HuH-7 (cell line): Measurements from ENCODE around the gene FOXP1.

Experiments
- DNase-seq: peaks from one replicate; pipeline ENCODE4 v3.0.0; 2011; ENCODE audit warnings: low spot score

FOXP1 gene

DNA sequence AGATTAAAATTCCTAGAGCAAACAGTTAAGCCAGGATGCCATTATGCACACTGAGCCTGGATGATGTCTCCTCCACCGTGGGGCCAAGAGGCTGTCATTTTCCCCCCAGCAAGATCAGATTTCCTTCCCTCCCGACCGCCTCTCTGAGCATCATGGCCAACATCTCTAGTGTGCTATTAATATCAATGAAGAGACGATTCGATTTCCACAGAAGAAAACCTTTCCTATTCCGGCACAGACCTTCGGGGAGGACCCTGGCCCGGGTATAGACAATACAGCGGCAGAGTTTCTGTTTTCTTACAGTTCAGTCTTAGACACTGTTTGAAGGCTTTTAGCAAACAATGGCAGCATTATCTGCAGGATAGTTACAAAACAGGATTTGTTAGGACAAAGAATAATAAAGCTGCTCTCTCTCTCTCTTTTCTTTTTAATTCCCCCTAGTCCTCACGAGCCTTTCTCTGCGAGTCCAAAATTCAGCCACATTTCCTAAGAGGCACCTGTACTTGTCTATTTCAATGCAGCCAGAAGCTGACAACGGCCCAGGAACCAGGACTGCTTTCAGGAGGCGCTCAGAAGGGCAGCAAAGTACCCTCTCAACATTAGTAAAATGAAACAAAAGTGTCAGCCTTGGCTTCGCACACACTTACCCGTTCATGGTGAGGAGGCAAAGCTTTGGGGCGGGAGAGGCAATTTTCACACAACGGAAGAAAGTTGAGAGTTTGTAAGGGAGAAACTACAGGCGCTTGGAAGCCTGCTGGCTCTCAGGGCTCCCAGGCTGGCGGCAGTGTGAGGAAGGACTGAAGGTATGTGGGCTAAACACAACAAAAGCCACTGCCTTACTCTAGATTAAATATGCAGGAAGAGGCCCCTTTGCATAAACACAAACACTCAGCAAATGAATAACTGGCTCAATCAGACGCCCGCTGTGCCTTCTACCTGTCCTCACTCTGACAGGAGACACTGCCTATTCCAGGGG lies 278.0 kb downstream of the FOXP1 start:
- DNase-seq, result no peak

DNA sequence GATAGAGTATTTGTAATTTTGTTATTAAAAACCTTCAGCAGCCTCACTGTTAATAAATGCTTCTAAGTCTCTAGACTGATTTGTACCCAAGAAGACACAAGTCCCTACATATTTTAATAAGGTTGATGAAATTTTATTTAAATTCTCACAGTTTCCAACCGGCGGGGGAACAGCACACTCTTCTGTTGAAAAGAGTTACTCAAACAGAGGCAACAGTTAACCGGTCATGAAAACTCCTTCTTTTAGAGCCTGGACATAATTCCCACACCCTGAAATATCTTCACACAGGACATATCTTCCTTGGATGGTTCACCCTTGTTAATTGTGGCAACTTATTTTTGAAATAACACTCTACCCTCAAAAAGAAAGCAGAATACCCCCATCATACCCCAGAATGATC lies 278.8 kb downstream of the FOXP1 start:
- DNase-seq, result no peak

DNA sequence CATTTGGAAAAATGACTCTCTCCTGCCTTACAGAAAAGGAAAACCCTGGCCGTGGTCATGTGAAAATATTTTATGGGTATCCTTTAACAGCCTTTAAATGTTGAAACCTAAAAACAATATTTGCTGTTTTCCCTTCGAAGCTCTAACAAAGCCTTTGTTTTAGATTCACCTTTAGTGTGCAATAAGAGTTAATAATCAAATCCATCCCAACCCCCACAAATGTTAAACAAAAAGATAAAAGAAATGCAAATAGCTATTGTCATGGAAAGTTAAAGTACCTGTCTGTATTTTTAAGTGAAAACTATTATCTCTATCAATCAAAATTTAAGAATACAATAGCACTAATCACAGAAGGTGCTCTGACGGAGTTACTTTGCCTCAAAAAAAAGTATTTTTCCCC lies 279.3 kb downstream of the FOXP1 start:
- DNase-seq, result no peak

DNA sequence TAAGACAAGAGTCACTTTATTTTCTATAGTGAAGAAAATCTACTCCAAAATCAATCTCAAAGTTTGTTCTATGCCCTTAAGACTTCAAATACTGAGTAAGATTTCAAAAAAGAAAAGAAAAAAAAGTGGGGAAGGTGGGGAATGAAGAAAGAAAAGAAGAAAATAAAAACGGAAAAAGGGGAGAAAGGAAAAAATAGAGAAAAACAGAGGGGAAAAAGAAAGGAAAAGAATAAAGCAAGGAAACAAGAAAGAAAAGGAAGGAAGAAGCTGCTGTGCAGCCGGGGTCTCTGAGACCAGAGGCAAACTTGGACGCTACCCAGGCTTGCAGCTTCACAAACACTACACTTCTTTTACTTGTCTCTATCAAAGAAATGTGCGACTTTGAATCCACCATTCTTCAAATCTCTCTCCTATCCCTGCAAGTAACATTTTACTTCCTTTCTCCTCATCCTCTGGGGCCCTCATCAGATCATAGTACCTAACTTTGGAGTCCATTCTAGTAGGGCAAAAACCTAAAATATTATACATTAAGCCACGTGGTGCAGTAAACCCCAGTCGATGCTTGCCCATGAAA lies 279.8 kb downstream of the FOXP1 start:
- DNase-seq, result no peak

DNA sequence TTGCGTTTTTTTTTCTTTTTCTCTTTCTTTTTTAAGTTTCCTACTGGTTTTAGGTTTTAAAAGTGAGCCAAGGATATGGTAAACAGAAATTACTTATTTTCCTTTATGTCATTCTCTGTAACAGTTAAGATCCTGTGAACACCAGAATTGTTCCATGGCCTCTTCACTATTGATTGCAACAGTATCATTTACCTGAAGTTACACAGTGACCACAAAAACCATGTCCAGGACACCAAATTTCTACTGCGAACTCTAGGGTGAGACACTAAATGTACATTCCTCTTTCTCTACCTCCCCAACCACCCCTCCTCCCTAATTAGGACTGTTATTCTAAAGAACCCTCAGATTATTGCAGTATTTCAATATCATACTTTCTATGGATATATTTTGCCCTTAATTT lies 280.9 kb downstream of the FOXP1 start:
- DNase-seq, result no peak

DNA sequence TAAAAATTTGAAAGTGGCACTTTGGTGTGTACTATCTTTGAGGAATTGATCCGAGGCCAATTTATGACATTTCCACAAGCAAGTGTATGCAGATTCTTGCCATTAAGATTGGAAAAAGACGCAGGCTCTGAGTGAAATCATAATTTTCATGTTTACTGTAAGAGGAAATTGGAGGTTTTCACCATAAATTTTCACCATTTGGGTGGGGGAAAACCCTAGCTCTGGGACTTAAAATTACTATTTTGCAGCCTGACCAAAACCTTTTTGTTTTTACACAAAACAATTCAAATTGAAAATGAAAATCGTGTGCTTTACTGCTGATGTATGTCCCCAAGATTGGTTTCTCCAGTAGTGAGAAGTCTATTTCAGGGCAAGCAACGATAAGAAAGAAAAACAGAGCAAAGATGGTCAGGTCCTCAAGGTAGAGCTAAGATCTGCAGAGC lies 282.6 kb downstream of the FOXP1 start:
- DNase-seq, result no peak

DNA sequence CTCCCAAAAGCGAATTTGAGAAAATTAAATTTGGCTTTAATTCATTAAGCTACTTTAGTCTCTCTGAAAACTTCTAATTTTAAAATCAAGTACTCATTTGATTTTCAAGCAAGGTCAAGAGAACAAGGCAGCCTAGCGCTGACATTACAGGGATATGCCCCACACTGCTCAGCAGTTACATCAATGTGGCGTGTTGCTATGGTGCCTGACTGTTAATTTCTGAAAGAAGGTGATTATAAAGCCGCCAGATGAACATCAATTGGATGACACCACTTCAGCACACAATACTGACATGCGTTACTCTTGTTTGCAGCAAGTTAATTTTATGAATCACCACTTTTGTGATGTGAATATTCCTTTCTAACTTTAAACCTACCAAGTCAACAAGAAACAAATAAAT lies 284.4 kb downstream of the FOXP1 start:
- DNase-seq, result no peak

DNA sequence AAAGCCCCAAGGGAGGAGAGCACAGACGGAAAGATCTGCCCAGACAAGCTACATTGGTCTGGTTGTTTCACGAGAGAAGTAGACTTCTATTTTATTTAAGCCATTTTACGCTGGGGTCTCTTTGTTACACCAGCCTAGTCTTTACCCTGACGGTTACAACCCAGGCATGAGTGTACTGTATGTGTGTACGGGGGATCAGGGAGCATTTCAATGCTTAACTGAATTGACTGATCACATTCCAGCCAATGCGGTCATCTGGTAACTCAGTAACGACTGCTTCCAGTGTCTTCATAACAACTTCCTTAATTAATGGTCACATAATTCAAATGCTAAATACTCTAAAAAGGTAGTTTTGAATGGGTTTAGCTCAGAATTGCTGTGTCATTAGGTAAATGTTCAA lies 288.6 kb downstream of the FOXP1 start:
- DNase-seq, result no peak

DNA sequence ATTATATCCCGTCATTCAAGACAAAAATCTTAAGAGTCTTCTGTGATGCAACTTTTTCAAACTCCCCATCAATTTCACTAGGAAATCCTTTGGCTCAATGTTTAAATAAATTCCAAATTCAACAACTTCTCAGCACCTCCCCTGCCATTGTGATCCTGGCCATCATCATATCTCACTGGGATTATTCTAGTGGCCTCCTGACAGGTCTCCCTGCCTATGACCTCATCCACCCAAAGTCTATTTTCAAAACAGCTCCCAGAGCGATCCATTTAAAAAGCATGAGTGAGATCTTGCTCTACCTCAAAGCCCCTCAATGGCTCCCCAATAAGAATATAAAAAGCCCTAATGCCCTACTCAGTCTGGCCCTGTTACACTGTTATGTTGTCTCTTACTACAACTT lies 293.2 kb downstream of the FOXP1 start:
- no peak for DNase-seq

DNA sequence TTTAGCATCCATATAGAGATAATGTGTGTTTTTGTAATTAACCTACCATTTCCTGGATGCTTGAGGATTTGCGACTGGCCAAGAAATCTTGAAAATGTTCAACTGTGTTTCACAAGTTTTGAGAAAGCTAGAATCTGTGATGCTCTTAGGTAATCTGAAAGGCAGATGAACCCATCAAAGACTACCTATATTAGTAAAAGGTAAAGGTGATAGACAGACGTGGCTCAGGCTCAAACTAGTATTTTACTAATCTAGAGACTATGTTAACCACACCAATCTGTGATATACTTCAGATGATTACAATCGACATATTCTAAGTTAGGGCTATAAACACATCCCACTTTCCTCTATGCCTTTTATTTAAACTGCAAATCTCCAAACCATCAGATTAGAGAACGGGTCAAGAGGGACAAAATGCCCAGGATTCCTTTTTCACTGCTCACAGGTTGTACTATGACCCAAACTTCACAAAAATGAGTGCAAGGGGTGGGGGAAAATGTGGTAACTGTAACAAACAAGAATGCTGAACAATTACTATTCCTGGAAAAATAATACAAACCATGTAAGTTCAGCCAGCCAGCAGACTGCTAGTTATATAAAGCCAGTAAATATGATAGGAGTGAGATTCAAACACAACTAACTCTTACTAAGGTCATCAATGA lies 295.1 kb downstream of the FOXP1 start:
- DNase-seq, result no peak

DNA sequence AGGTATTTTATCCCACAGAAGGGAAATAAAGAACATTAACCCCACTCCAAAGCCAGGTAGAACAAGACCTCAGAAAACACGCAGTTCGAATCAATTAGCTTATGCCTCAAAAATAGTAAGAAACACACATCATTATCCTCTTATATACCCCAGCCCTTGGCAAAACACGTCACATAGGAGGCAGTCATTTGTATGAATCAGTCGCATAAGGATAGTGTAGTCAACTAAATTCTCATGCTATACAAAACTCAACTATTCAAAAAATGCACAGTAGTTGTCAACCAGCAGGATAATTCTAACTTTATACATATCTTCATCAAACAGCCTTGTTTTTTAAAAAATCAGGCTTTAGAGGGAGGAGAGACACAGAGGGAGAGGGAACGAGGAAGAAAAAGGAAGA lies 298.4 kb downstream of the FOXP1 start:
- DNase-seq, result no peak

DNA sequence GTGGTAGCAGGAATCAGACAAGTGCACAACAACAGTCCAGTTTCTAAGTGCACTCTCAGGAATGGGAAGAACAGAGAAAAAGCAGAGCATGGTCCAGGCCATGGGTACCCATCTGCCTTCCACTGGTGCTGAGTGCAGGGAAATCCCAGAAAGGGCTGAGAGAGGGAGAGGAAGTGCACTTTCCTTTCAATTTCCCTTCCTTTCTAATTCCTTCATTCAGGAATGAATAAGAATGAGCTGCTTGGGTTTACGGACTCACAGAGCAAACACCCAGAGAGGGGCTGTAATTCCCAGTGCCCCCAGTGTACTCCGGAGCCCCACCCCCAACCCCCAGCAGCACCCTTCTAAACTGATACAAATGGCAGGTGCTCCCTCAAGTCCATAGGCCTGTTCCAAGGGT lies 300.6 kb downstream of the FOXP1 start:
- no peak for DNase-seq

DNA sequence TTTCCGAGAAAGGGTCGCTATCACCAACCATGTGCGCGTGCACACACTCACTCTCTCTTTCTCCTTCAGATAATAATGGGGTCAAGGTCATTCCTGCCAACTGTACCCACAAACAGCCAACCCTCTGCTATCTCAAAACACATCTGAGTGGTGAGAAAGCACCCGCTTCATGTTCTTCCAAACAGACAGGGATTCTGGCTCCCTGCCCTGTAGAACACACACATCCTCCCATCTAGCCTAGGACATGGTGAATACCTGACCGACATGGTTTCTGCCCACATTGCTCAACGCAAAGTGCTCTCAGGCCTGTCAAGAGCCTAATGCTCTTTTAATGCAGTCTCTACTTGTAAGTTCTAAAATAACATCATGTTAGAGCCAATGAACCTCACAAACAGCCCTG lies 302.2 kb downstream of the FOXP1 start:
- no peak for DNase-seq

DNA sequence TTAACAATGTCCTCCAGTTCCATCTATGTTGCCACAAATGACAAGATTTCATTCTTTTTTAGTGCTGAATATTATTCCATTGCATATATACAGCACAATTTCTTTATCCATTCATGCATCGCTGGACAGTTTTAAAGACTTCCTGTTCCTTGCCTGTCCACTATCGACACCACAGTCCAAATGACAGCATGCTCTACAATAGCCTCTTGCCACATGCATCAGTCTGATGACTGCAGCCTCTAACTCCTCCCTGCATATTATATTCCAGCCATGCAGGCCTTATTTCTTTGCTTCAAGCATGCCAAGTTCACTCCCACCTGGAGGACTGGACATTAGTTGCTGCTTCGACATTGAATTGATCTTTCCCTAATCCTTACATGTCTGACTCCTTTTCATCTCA lies 306.2 kb downstream of the FOXP1 start:
- no peak for DNase-seq

DNA sequence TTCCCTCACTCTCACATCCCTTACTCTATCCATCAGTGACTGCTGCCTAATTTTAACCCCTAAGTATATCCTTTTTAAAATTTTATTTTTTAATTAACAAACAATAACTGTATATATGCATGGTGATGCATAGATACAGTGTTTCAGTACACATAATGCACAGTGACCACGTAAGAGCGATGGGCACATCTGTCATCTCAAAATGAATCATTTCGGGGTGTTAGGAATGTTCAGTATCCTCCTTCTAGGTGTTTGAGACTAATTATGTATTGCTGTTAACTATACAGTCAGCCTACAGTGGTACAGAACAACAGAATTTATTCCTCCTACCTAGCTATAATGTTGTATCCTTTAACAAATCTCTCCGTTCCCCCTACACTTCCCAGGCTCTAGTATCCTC lies 307.0 kb downstream of the FOXP1 start:
- DNase-seq, result no peak

DNA sequence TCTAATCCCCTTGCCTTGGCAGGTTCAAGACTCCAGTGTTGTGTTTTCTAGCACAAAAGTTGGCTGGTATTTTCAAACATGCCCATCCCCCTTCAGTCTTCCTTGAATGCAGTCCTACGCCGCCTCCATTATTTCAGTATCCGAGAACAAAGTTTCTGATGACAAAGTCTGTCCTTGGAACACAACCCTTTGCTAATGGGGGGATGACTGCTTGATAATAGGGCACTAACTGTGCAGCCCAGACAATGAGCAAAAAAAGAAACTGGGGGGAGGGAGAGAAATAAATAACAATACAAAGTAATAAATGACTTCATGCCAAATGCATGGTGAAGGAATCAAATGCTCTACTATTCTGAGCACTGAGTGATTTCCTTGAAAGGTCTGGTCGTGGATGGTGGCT lies 310.1 kb downstream of the FOXP1 start:
- DNase-seq, result no peak

DNA sequence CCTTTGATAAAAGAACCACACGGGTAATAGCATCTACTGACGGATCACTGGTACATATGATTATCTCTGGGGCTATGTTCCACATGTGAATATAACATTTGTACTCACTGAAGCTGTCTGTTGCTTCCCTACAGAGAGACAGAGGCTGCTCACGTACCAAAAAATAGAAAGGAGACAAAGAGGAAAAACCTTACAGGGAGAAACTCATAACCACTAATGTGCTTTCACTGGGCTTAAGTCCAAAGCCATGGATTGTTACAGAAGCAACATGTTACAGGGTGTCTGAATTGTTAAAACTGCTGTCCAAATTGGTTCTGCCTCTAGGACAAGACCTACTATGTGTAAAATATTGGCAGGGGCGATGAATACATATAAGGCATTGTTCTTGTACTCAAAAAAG lies 311.9 kb downstream of the FOXP1 start:
- DNase-seq, result no peak

DNA sequence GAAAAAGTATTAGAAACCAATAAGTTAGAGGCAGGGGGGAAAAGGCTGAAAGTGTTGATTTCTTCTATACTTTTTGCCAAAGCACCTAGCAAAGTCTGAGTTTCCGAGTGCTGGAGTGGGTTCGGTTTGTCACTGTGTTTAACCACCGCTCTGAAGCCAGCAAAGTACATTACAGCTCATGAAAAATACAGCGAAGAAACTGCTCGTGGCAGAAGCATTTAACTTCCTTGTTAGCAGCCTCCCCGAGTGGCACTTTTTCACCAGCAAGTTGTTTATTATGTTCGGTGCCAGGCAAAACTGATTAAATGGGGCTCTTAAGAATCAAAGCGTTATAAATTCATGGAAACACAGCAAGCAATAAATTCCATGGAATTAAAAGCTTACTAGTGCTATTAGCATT lies 313.6 kb downstream of the FOXP1 start:
- DNase-seq, result no peak

DNA sequence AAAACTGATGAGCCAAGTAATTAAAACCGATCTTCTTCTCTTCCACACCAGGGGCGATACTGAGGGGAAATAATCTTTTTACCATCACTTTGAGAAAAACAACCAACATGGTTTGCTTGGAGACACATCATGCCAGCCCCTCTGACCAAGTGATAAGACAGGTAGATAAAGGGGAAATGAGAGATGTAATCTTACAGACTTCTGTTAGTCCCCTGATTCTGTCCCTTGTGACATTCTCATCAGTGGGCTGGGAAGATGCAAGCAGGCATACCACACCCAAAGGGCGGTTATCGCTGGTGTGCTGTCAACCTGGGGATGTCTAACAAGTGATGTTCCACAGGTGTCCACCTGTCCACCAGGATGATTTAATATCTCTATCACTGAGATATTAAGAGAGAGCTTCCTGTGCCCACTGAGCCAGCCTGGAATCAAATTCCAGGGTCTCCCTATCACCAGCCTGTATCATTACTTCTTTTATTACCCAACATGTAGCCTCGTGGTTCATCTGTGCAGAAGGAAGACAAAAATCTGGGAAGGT lies 315.0 kb downstream of the FOXP1 start:
- no peak for DNase-seq

DNA sequence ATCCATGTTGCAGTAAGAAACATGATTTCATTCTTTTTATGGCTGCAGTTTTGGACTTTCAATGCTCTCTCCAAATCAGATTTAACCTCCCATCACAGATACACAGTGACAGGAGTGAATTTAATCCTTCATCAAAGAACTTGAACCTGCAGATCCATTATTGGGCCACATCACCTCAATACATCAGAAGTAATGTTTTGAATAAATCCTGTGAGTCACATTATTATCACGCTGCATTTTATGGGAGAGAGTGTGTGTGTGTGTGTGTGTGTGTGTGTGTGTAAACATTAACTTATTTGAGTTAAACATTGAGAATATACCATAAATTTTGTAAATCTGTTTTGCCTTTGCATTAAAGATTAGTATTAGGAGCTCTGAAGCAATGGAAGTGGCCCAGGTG lies 316.7 kb downstream of the FOXP1 start:
- no peak for DNase-seq

DNA sequence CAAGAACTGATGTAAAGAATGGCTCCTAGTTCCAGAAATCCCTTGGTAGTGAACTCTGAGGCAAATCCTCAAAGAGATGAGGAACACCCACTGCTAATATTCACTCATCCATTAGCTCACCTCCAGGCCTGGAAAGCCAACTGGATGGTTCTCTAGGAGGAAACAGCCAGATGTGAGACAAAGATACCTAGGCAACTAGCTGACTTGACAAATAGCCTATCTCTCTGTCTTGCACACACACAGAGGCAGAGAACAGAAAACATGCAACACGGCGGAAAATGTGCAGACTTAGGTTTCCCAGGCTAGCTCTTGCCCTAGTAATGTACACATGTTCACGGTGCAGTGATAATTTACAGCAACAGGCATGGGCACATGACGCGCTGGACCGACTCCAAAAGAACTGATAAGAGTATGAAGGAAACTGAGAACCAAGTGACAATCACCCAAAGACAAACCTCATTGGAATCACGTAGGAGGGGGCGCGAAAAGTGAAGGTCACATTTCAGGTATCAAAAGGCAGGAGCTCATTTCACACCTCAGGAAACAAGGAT lies 318.1 kb downstream of the FOXP1 start:
- no peak for DNase-seq

DNA sequence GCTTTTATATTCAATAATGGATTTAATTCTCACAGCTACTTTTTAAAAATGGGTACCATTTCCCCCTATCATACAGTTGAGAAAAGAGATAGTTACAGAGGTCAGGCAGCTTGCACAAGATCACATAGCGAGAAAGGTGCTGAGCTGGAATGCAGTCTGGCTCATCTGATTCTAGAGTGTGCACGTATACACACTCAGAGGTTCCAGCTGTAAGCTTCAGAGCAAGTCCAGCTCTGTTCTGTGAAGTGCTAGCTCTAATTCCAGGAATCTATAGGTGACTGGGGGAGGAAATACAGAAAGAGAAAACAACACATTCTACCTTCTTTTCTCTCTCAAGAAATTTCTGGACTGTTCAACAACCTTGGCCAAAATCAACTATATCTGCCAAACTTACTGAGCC lies 318.7 kb downstream of the FOXP1 start:
- no peak for DNase-seq
